Mucosa of descending colon (tissue), 3 donors: Measurements from ENCODE around the gene FAM227B. TPM values are rescaled to one million over a fixed set of nuclear protein-coding genes. Genes with fewer than 3 reads are reported as not detected.

ENCODE experiments used
- ATAC-seq: fragments of 200-7000 bp; cut with Tn5 transposase; one replicate; pipeline ENCODE4 v1.9.1; 2020; ENCODE audit warnings: mild to moderate bottlenecking, moderate library complexity
- DNase-seq, 3 donors: peaks; one replicate each; pipeline ENCODE4 v3.0.0-alpha.2; 2020
- H3K36me3 ChIP-seq: fragments of 200-600 bp; one replicate; pipeline ENCODE4 v1.8.0; 2021; ENCODE audit warnings: low read depth, mild to moderate bottlenecking
- H3K4me1 ChIP-seq: fragments of 200-600 bp; one replicate; pipeline ENCODE4 v1.8.0; 2021; ENCODE audit warnings: low read depth, mild to moderate bottlenecking
- H3K4me3 ChIP-seq: fragments of 200-600 bp; one replicate; pipeline ENCODE4 v1.8.0; 2021; ENCODE audit warnings: mild to moderate bottlenecking
- H3K9me3 ChIP-seq: fragments of 200-600 bp; one replicate; pipeline ENCODE4 v1.8.0; 2021; ENCODE audit warnings: mild to moderate bottlenecking
- intact Hi-C, 2 donors: fragments of 100-400 bp; cut with DNase I in 1 of 2; cut with micrococcal nuclease in 1 of 2; formaldehyde crosslinking; loops; one replicate each; pipeline versions ENCODE4 v1.11.0 to v1.11.1; 2022; cut with DNase I, micrococcal nuclease
- total RNA-seq, 3 donors: library from RNA; stranded (reverse); fragmentation: NEBNext Ultra II Directional in 2 of 3; extraction: Animal tissue kit (Norgen Biotek cat#: 25700) in 2 of 3; gene quantifications; one replicate each; pipeline versions ENCODE4 v1.2.1 to v1.2.4, GENCODE V29; 2021 to 2023
- TF ChIP-seq, protein P1 (sequence below): fragments of 200-600 bp; IDR thresholded peaks from one replicate; pipeline ENCODE4 v1.8.0; 2022; ENCODE audit warnings: antibody characterized with exemption, mild to moderate bottlenecking
- donor health status: DM: no; HTN: no; CAD: no; lungs with moderate emphysema.
- donor health status: DM: no; HTN: no; CAD: no.
- donor health status: DM: no; HTN: yes; CAD: no.

The FAM227B gene
- total RNA-seq, 3 donors from 2014 or later = 2.2 to 7.6 (median 3.6) TPM

DNA sequence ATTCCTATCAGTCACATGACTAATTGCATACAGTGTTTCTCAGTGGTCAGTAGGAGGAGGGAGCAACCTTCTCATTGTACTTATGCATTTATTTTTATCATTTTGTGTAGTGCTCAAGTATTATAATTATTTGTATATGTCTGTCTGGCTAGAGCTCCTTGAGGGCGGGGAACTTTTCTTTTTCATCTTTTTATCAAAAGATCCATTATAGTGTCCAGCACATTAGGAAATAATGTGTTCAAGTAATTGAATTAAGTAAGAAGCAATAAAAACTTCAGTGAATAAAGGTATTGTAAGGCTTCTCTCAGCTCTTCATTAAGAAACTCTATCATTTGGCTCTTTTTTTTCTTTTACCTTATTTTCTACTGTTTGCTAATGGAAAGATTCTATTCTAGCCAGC, 178.8 kb downstream of the FAM227B start:
- DNase-seq (no peak), ATAC-seq (no peak)
- TF ChIP-seq, protein P1, sequence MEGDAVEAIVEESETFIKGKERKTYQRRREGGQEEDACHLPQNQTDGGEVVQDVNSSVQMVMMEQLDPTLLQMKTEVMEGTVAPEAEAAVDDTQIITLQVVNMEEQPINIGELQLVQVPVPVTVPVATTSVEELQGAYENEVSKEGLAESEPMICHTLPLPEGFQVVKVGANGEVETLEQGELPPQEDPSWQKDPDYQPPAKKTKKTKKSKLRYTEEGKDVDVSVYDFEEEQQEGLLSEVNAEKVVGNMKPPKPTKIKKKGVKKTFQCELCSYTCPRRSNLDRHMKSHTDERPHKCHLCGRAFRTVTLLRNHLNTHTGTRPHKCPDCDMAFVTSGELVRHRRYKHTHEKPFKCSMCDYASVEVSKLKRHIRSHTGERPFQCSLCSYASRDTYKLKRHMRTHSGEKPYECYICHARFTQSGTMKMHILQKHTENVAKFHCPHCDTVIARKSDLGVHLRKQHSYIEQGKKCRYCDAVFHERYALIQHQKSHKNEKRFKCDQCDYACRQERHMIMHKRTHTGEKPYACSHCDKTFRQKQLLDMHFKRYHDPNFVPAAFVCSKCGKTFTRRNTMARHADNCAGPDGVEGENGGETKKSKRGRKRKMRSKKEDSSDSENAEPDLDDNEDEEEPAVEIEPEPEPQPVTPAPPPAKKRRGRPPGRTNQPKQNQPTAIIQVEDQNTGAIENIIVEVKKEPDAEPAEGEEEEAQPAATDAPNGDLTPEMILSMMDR = no peak
- intact Hi-C loops = no loop called here
- Histone ChIP-seq H3K9me3 (no peaks in the 10 kb centered on the region), H3K36me3 (no peaks in the 10 kb centered on the region), H3K4me3 (no peak overlapping the region), H3K4me1 (no peaks in the 10 kb centered on the region)

DNA sequence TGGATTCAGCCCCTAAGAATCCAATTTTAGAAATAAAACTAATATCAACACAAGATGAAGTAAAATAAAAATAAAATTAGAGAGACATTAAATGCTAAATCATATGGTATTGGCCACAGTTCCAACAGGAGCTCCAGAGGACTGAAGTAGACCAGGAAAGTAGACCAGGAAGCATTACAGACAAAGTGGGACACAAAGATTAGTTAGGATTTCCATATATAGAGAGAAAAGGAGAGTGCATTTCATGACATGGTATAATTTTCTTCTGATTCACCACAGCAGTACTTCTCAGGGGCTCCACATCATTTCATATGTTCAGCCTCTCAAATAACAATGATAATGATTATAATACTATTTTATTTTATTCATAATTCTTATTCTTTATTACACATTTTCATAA, 179.3 kb downstream of the FAM227B start:
- Histone ChIP-seq H3K36me3 (no peaks in the 10 kb centered on the region), H3K4me3 (no peak overlapping the region), H3K4me1 (no peaks in the 10 kb centered on the region), H3K9me3 (no peaks in the 10 kb centered on the region)
- DNase-seq = no peak
- TF ChIP-seq, protein P1 = no peak
- intact Hi-C loops = no loop called here
- no peak for ATAC-seq

GRCh38 chr15:49439678-49440395, 180.8 kb downstream of the FAM227B start:
- TF ChIP-seq, protein P1 = no peak
- no peak overlapping the region for H3K4me3 ChIP-seq
- intact Hi-C loops = no loop called here
- ATAC-seq (no peak), DNase-seq (no peak)
- H3K4me1 ChIP-seq = no peaks in the 10 kb centered on the region
- H3K9me3 ChIP-seq = no peaks in the 10 kb centered on the region
- no peaks in the 10 kb centered on the region for H3K36me3 ChIP-seq

DNA sequence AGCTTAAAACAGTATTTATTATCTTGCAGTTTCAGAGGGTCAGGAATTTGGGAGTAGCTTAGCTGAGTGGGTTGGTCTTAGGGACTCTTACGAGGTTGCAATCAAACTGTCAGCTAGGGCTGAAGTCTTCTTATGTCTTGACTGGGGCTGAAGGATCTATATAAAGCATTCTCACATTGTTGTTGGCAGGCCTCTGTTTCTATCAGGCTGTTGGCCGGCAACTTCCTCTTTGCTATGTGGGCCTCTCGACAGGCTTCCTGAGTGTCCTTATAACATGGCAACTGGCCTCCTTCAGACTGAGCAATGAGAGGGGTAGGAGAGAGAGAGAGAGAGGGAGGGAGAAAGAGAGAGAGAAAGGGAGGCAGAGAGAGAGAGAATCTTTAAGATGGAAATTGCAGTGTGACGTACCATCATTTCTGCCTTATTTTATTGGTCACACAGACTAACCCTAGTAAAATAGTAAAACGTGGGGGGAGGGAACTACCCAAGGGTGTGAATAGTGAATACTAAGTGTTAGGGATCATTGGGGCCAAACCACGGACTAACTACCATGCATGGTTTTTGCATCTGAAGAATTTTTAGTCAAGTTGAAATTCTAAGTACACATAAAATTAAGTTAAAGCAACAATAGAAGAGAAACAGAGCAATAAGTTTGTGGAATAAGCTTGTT, 181.5 kb downstream of the FAM227B start:
- ATAC-seq = peak; percentile 27
- H3K4me1 ChIP-seq = no peaks in the 10 kb centered on the region
- no peaks in the 10 kb centered on the region for H3K9me3 ChIP-seq
- intact Hi-C loops = no loop called here
- TF ChIP-seq, protein P1 = no peak
- no peaks in the 10 kb centered on the region for H3K36me3 ChIP-seq
- H3K4me3 ChIP-seq = no peak overlapping the region
- DNase-seq = peak; percentile 11 to 23 (median 16)

DNA sequence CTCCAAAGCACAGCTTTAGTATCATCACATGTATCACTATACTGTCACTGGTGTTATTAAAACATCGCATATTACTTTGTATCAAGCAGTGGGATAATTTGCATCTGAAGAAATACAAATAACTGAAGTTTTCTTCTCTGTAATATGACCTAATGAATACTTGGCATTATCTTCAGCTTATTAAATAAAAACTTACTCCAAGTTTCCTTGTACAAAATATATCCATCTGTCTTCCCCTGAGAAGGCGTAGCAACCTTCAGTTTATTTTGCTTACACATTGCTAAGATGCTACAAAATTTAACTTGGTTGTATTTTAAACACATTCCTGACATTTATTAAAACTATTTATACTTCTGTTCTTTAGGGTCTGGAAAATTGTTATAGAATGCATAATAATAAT, 183.9 kb downstream of the FAM227B start:
- TF ChIP-seq, protein P1 = no peak
- no peak overlapping the region for H3K4me3 ChIP-seq
- H3K36me3 ChIP-seq = no peaks in the 10 kb centered on the region
- intact Hi-C loops = no loop called here
- DNase-seq (no peak), ATAC-seq (no peak)
- no peaks in the 10 kb centered on the region for H3K9me3 ChIP-seq
- no peaks in the 10 kb centered on the region for H3K4me1 ChIP-seq
